HG03039 (cell line): ENCODE data around the gene EYA4.

ENCODE experiments used
- ATAC-seq: cut with Tn5 transposase; IDR thresholded peaks from one replicate; pipeline ENCODE4 v1.9.1; 2021; ENCODE audit warnings: mild to moderate bottlenecking, moderate library complexity; ENCODE audit not compliant: unreplicated experiment

EYA4 gene

GRCh38 chr6:133241086-133241900 lies at the start of gene EYA4:
Gene EYA4 (plus strand): TSS chr6:133241357. CDS start chr6:133274781, 33,424 bp downstream.
- ATAC-seq, result no peak

- ATAC-seq, result no peak
Measured at GRCh38 chr6:133193396-133193795, 47.8 kb upstream of the EYA4 start.

- ATAC-seq, result no peak
Measured at GRCh38 chr6:133198725-133199124, 42.4 kb upstream of the EYA4 start.

- ATAC-seq, result no peak
Measured at GRCh38 chr6:133201231-133201630, 39.9 kb upstream of the EYA4 start.

GRCh38 chr6:133202610-133203343 lies 38.4 kb upstream of the EYA4 start:
- no peak for ATAC-seq

GRCh38 chr6:133203344-133203697 lies 37.8 kb upstream of the EYA4 start:
- ATAC-seq, result no peak

GRCh38 chr6:133205304-133205703 lies 35.9 kb upstream of the EYA4 start:
- ATAC-seq, result no peak

GRCh38 chr6:133206942-133207341 lies 34.2 kb upstream of the EYA4 start:
- no peak for ATAC-seq

GRCh38 chr6:133207754-133208153 lies 33.4 kb upstream of the EYA4 start:
- ATAC-seq, result no peak

- ATAC-seq, result no peak
Measured at GRCh38 chr6:133208183-133208755, 32.9 kb upstream of the EYA4 start.

GRCh38 chr6:133214267-133214666 lies 26.9 kb upstream of the EYA4 start:
- no peak for ATAC-seq

- ATAC-seq, result no peak
Measured at GRCh38 chr6:133218852-133219251, 22.3 kb upstream of the EYA4 start.

- ATAC-seq, result no peak
Measured at GRCh38 chr6:133223452-133224029, 17.6 kb upstream of the EYA4 start.

GRCh38 chr6:133225560-133225959 lies 15.6 kb upstream of the EYA4 start:
- ATAC-seq, result no peak

GRCh38 chr6:133227344-133227743 lies 13.8 kb upstream of the EYA4 start:
- ATAC-seq, result no peak

GRCh38 chr6:133230052-133230451 lies 11.1 kb upstream of the EYA4 start:
- no peak for ATAC-seq

GRCh38 chr6:133235221-133235620 lies 5.9 kb upstream of the EYA4 start:
- ATAC-seq, result no peak

- ATAC-seq, result no peak
Measured at GRCh38 chr6:133236932-133237331, 4.2 kb upstream of the EYA4 start.

GRCh38 chr6:133240511-133241085 lies 559 bp upstream of the EYA4 start:
- ATAC-seq, result no peak

GRCh38 chr6:133241901-133242636 lies 912 bp downstream of the EYA4 start:
- ATAC-seq, result no peak
